NCI-H1930 (cell line): ENCODE results near the gene ALKAL2.
"Not testable (repeated sequence)": the region's sequence is repeated elsewhere in the genome, so short reads cannot be mapped to it uniquely, and the experiment has no call there.

Experiments
- DNase-seq, 2 experiments: peaks; one replicate each; lab custom pipeline; 2025; lab: John Stamatoyannopoulos, UW

ALKAL2 gene, protein sequence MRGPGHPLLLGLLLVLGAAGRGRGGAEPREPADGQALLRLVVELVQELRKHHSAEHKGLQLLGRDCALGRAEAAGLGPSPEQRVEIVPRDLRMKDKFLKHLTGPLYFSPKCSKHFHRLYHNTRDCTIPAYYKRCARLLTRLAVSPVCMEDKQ

DNA sequence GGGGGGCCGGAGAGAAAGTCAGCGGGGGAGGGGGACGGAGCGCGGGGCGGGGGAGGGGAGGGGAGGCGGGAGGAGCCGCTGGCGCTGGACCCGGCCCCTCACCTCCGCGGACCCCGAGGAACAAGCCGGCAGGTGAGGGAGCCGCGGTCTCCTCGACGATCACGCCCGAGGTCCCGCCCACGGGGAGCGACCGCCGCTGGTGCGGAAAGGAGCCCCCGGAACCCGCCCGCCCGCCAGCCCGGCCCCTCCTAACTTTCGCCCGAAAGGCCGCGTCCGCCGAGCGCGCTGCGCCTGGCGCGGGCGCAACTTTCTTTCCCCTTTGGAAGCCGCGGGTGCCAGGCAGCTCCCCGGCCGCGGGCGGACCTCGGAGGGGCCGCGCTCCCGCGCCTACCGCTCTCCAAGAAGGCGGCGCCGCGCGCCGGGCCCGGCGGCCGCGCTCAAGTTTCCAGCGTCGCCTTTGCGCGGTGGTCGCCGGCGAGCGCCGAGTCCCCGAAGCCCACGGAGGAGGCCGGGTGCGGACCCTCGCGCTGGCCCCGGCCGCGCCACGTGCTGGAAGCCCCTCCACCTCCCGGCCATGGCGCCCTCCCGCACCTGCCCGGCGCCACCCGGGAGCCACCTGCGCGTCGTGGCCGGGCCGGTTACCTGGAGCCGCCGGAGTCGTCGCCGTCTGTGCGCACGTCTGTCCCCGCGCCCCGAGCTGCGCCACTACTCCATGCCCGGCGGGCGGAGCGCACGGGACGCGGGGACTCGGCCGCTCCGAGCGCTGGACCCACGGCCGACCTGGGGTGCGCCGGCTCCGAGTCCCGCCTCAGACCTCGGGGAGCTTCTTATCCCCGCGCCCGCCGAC, at the start of gene ALKAL2:
Gene ALKAL2, minus strand, starts transcription at position 181 of the 847 bp plus-strand sequence. CDS start 256 bp downstream, outside the sequence.
- DNase-seq = no peak

DNA sequence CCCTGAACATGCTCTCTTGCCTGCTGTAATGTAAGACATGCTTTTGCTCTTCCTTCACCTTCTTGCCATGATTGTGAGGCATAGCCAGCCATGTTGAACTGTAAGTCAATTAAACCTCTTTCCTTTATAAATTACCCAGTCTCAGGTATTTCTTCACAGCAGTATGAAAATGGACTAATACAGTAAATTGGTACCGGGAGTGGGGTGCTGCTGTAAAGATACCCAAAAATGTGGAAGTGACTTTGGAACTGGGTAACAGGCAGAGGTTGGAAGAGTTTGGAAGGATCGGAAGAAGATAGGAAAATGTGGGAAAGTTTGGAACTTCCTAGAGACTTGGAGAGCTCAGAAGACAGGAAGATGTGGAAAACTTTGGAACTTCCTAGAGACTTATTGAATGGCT, 49.1 kb upstream of the ALKAL2 start:
- DNase-seq = not testable (repeated sequence)

DNA sequence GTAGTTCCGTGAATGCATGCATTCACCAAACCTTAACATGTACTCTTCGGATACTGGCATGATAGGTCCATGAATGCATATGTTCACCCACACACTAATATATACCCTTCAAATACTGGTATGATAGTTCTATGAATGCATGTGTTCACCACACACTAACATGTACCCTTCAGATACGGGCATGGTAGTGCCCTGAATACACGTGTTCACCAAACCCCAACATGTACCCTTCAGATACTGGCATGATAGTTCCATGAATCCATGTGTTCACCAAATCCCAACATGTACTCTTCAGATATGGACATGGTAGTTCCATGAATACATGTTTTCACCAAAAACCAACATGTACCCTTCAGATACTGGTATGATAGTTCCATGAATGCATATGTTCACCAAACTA, 48.5 kb upstream of the ALKAL2 start:
- no peak for DNase-seq

DNA sequence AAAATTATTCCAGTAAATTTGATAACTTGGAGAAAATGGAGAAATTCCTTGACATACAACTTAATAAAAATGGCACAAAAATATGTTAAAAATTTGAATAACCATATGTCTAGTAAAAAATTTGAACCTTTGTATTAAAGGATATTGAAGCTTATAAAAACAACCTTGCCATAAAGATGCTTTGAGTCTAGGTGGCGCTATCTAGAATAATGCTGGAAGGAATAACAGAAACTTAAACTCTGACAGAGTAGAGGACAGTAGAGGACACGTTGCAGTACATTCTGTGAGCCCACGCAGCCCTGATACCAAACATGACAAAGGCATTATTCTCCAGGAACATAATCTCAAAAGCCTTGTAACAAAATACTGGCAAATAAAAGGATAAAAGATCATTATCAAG, 44.7 kb upstream of the ALKAL2 start:
- DNase-seq = no peak

DNA sequence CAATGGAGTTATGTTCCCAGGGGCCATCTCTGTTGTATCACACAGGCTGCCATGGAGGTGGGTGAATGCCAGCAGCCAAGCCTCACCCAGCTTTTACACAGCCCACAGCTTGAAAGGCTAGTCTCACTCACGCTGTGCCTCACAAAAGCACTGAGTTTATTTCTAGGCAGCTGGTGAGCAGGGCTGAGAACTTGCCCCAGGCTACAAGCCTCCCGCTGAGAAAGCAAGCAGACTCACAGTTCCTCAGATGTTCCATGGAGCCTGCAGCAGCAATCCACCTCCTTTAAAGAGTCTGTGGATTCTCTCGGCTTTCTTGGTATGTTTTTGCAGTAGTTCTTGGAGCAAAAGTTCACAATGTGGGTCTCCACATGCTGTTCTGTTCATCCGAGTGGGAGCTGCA, 40.9 kb upstream of the ALKAL2 start:
- DNase-seq = no peak

DNA sequence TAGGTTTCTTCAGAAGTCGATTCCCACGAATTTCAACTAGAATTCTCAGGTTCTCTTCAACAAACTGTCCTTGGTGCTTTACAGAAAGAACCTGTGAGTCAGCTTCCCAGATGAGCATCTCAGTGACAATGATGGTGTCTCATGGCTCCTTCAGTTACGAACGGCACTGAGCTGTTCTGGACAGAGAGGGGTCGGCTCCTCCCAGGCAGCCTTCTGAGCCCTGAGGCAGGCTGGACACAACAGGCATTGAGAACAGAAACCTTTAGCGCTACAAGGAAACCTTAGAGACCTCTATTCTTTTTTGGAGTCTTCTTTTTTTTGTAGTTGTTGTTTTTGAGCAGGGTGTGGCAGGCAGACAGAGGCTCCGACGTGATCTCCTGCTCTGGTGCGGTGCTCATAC, 35.1 kb upstream of the ALKAL2 start:
- no peak for DNase-seq

DNA sequence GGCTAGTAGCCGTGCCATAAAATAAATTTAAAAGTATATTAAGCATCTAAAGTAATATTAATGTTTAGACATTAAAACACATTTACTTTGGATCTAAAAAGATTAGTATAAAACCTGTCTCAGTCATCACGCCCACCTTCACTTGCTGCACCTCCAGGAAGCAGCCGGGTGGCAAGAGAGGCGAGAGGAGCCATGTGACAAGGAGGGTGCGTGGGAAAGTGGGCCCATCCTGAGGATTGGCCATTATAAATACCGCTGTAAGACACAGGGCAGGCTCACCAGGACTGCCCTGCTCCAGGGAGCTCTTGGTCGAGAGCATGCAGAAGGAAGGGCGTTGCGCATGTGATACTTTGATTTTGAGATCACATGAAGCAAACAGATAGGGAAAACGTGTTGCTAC, 34.4 kb upstream of the ALKAL2 start:
- DNase-seq = no peak

DNA sequence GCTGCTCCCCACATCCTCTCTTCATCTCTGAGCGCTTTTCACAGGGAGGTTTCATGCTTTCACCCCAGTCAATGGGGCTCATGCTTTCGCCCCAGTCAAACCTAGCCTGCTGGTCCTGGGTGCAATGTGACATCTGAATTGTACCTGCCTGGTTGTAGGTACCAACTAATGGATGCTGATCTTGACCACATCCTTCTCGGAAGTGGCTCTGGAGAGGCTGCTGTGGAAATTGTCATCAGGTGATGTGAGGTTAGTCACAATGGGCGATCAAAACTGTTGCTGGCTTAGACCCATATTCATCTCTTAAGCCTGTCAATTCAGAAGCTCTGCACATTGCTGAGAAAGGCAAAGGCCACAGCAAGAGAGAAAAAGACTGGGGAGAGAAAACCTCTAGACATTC, 32.7 kb upstream of the ALKAL2 start:
- no peak for DNase-seq

DNA sequence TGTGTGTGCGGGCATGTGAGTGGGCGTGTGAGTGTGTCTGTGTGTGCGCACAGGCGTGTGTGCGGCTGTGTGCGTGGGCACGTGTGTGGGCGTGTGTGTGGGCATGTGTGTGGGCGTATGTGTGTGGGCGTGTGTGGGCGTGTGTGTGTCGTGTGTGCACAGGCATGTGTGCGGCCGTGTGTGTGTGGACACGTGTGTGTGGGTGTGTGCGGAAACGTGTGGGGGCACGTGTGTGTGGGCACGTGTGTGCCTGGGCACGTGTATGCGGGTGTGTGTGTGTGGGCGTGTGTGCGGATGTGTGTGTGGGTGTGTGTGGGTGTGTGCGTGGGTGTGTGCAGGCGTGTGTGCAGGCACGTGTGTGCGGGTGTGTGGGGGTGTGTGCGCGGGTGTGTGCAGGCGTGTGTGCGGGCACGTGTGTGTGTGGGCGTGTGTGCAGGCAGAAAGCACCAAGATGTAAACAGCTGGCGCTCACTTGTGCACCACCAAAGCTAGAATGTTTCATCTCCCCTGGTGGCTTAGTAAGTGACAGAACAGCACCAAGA, 31.2 kb upstream of the ALKAL2 start:
- no peak for DNase-seq

DNA sequence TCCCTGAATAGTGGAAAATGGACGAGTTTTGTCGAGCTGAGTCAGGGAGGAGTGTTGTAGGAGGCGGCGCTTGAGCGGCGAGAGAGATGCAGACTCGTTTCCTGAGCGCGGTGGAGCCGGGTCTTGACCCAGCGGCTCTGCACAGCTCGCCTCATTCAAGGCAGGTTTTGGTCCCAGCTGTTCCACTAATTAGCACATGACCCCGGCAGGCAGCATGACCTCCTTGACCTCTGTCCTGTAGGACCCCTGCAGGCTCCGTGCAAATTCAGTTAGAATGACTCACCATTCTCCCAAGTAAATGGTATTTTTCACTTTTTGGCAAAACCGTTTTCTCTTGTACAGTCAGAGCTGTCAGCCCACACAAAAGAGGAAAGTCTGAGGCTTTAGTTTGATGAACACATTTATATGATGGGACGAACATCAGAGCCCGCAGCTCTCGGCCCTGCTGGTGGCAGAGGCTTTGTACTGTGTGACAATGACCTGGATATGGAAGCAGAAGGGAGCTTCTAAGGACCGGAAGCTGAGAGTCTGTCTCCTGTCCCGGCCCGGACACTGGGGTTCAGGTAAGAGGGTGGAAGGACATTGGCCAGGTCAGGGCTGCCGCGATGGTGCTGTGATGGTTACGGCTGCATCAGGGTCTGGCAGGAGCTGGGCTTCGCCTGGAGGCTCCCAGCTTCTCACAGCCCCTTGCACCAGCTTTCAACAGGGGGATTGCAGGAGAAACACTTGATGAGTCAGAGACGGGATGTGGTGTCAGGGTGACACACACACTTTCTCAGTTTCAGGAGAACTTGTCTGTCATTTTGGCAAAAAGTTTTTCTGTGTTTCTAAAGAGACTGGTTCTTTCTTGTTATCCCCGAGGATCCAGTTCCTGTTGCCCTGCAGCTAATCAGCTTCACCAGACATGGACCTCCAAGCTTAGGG, 29.9 kb upstream of the ALKAL2 start:
- DNase-seq = no peak

DNA sequence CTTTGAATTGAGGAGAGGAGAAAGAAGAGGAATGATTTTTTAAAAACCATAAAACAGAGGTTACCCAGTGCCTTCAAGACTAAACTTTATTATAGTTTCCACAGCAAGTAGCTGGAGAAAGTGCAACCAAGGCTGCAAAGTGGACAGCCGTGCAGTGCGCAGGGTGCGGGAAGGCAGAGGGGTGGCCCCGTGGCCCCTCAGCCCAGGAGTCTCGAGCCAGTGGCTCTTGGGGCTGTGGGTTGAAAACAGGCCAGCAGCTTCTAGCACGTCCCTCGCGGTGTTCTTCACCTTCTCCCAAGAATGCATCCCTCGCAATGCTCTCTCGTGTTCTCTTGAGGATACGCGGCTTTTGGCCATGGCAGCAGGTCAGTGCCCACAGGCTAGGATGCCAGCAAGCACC, 28.5 kb upstream of the ALKAL2 start:
- no peak for DNase-seq

DNA sequence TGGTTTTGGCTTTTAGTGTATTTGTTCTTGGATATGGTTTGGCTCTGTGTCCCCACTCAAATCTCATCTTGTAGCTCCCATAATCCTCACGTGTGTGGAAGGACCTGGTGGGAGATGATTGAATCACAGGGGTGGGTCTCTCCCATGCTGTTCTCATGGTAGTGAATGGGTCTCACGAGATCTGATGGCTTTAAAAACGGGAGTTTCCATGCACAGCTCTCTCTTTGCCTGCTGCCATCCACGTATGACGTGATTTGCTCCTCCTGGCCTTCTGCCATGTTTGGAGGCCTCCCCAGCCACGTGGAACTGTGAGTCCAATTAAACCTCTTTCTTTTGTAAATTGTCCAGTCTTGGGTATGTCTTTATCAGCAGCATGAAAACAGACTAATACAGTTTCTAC, 28.0 kb upstream of the ALKAL2 start:
- not testable (repeated sequence) for DNase-seq

DNA sequence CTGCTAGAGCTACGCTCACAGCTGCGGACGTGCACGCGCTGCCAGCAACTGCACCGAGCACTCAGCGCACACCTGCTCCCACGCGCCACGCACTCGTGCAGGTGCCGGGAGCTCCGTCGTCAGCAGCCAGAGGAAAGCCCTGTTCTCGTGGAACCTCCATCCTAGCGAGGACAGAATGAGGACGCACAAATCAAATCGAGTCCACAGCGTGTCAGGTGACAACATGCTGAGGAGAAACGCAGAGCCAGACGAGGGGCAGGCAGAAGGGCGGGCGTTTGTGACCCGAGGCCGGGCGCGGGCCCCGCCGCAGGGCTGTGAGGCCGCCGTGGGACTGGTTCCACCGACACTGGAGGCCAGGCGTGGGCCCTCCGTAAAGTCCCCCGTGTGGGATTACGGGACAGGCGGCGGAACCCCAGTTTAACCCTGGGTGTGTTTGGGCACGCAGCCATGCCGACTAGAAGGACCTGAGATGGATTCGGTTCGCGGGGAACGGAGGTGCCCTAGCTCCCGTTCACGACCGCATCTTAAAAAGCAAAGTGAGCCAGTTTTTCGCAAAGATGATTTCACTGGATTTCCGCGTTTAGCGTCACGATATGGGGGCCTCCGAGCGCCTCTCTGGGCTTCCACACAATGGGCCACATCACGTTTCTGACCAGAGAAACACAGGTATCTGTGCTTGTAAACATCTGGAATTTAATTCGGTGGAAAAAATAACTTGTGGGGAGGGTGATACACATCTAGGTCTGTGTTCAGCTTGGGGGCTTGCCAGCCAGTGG, 26.9 kb upstream of the ALKAL2 start:
- no peak for DNase-seq

DNA sequence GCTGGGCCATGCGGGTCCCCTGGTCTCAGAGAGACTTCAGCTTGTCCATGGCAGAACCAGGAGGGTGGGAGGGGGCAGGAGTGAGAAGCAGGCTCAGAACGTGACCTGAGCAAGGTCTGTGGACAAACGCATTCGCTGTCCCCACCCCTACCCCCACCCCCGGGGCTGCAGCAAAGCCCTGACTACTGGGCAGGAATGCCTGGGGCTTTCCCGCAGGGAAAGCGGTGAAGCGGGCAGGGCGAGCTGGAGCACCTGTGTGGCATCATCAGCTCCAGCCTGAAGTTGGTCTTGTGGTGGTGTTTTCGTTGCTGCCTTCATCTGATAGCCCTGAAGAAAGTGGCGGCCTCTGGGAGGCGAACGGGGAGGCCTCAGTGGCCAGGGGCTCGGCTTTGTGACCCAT, 26.1 kb upstream of the ALKAL2 start:
- DNase-seq = no peak

DNA sequence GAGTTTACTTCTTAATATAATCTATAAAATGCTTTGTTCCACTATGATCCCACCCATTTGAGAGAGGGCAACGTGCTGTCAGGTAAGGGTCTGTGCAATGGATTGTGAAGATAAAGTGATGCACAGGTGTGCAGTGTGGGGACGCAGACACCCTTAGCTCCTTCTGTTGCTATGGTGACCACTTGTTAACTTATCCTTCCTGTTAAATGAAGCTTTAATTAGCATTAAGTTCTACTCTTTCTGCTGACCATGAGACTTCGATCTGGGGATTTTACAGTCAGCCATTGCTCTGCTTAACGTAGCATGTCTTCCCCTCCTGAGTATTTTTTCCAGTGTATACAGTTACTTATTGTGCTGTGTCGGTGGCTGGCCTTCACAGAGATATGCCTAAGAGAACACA, 23.1 kb upstream of the ALKAL2 start:
- DNase-seq = no peak

DNA sequence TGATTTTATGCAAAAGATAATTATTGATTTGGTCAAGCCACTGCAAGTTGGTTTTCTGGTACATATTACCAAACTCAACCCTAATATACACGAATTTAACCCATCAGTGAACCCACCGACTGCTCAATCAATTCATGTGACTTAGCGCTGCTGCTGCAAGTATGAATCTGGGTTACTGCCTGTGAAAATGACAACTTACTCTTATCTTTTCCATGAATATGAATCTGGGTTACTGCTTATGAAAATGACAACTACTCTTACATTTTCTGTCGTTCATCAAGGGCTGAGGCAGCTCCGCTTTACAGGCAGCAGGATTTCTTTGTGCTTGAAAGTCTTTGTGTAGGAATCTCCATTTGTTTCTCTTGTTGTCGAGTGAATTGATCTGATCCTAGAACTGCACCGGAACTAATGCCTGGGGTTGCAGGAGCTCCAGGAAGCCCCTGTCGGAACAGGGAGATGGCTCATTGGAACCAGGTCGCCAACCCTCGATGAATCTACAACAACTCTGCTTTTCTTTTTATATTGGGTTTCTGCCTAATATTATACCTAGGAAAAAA, 22.1 kb upstream of the ALKAL2 start:
- DNase-seq = no peak

DNA sequence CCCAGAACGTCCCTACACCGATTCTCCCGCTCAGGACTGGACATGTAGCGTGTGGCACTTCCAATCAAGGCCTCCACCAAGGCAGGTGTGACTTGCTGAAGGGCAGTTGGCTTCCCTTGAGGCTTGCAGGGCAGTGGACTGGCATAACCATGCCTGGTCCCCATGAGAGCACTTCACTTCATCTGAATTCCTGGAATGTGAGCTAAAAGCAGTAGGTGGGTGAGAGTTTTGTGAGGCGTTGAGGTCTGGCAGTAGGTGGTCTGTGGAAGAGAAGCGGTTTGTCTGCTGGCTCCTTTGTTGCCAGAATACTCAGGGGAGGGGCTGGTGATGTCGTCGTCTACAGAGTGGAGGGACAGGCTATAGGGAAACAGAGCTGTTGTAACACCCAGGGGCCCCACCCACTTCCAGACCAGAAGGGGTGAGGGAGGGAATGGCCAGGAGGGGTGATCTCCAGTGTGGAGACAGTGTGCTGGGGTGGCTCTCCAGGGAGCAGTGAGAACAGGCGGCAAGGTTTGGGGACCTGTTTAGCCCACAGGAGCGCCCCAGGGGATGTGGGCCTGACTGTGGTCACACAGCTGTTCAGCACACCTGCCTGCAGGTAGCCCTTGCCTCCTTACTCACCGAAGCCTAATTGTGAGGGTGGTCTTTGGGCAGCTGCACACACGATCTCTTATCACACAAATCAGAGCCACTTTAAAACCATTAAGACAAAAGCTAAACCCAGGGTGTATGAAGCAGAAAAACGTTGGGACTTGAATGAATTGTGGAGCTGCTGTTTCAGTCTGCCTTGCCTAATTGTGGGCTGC, 21.5 kb upstream of the ALKAL2 start:
- no peak for DNase-seq

DNA sequence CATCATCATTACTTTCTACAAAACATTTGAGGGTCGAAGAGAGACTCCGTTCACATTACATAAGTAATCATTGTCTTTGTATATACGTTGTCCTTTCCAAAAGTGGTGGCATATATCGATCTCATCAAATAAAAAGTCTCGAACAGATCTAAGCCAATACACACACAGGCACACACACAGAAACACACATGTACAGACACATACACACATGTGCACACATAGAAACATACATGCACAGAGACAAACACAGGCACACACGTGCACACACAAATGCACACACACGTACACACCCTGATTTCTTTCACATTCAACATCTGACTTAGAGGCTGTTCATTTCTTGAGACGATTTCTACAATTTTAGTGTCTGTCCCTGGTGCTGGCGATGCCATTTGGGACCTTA, 17.5 kb upstream of the ALKAL2 start:
- no peak for DNase-seq

DNA sequence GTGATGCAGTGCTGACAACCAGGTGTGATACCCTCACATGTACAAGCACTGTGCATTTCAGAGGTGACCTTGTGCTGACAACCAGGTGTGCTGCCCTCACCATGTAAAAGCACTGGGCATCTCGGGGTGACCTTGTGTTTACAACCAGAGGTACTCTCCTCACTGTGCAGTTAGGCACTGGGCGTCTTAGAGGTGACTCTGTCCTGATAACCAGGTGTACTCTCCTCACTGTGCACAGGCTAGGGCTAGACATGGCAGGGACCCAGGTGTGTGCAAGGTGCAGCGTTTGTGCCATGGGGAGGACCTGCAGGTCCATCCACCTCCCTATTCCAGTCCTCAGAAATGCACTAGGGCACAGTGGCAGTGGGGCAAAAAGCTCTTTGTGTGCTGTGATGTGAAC, 8.5 kb upstream of the ALKAL2 start:
- no peak for DNase-seq

DNA sequence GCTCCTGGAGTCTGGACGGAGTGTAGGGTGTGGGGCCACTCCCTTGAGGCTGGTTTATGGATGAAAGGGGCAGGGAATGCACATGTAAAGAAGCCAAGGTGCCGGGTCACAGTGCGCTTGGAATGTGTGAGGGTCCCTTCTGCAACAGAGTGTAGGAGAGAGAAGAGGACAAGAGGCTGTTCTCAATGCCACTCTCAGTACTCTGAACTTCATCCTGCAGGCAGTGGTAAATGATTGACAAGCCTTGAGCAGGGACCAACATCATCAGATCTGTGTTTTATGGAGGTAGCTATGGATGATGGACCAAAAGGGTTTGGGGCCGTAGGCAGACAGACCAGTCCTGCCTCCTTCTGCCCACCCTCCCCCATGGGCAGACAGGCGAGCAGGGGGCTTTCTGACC, 7.2 kb upstream of the ALKAL2 start:
- DNase-seq = no peak
